GM13976 (cell line): ENCODE results near the gene DDX1.

ENCODE experiments used
- DNase-seq: peaks from one replicate; pipeline ENCODE4 v3.0.0; 2012; ENCODE audit warnings: low spot score
- in situ Hi-C: fragments of 300-500 bp; cut with MboI; formaldehyde crosslinking; loops from one replicate; pipeline ENCODE4 v1.12.0; 2022; ENCODE audit warnings: low sequenced_read_pairs, mixed read lengths, inconsistent platforms; ENCODE audit not compliant: unreplicated experiment
- TF ChIP-seq, protein P1 (sequence below): IDR thresholded peaks from 2 replicates; pipeline ENCODE4 v1.5.1; 2012; ENCODE audit warnings: borderline replicate concordance, mild to moderate bottlenecking; ENCODE audit not compliant: insufficient read depth; ENCODE audit errors: extremely low read depth, missing control alignments, control extremely low read depth

DDX1 gene

GRCh38 chr2:15570104-15570503 is 21.6 kb upstream of the DDX1 start:
- in situ Hi-C loops, result no loop called here
- TF ChIP-seq, protein P1, sequence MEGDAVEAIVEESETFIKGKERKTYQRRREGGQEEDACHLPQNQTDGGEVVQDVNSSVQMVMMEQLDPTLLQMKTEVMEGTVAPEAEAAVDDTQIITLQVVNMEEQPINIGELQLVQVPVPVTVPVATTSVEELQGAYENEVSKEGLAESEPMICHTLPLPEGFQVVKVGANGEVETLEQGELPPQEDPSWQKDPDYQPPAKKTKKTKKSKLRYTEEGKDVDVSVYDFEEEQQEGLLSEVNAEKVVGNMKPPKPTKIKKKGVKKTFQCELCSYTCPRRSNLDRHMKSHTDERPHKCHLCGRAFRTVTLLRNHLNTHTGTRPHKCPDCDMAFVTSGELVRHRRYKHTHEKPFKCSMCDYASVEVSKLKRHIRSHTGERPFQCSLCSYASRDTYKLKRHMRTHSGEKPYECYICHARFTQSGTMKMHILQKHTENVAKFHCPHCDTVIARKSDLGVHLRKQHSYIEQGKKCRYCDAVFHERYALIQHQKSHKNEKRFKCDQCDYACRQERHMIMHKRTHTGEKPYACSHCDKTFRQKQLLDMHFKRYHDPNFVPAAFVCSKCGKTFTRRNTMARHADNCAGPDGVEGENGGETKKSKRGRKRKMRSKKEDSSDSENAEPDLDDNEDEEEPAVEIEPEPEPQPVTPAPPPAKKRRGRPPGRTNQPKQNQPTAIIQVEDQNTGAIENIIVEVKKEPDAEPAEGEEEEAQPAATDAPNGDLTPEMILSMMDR, result no peak
- DNase-seq, result no peak

- in situ Hi-C loops, result no loop called here
Measured at GRCh38 chr2:15571729-15572128, 19.9 kb upstream of the DDX1 start.

GRCh38 chr2:15577071-15577735 is 14.5 kb upstream of the DDX1 start:
- TF ChIP-seq, protein P1, result peak; percentile 84
- in situ Hi-C loops, result loop anchor here (25.0 kb wide), 1 partner anchor 665 kb away; no protein-coding TSS in a partner anchor
- DNase-seq, result peak; percentile 65

More at GRCh38 chr2:15571729-15572128, 19.9 kb upstream of the DDX1 start:
- TF ChIP-seq, protein P1, result no peak
- DNase-seq, result no peak

- DNase-seq, result no peak
- in situ Hi-C loops, result loop anchor here (25.0 kb wide), 1 partner anchor 667 kb away; no protein-coding TSS in a partner anchor
- TF ChIP-seq, protein P1, result no peak
Measured at GRCh38 chr2:15579641-15580040, 12.0 kb upstream of the DDX1 start.

DNA sequence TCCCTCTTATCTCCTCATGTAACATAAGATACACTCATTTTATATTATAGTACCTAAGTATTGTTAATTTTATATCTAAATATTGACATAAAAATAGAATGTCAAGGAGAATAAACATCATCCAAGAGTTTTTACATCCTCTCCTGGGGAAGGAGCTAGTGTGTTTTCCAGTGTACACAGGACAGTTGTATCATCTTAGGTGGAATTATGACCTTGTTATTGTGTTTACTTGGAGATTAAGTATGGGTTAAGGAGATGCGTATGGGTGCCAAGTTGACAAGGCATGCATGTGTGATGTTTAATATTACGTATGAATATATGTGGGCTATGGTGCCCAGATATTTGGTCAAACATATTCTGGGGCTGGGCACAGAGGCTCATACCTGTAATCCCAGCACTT is 11.2 kb upstream of the DDX1 start:
- in situ Hi-C loops, result loop anchor here (25.0 kb wide), 1 partner anchor 668 kb away; no protein-coding TSS in a partner anchor
- DNase-seq, result no peak
- TF ChIP-seq, protein P1, result no peak

DNA sequence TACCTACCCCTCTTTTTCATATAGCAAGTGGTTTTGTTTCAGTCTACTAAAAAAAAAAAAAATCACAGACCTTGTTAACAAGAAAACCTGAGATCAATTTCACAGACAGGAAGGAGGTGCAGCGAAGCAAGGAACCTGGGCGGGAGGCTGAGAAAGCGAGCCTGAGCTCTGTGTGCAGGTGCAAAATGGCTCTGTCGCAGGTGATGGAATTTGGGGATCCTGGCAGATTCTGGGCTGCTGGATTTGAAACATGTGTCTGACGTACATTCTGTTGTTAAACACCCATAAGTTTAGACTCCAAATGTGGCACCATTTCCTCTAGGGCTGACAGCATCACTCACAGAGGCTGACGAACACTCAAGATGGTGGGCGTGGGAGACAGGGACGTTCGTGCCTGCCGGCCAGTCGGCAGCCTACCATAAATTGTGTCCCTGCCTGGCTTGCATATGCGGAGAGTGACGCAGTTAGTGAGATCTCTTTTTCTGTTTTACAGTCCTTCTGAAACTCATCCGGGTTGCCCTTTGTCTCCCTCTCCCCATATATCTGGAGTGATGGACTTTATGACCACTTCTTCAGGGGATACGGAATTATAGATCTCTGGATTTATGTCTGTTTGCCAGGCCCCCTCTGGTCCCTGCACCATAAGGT is 8.8 kb upstream of the DDX1 start:
- TF ChIP-seq, protein P1, result no peak
- in situ Hi-C loops, result loop anchor here (25.0 kb wide), 1 partner anchor 671 kb away; no protein-coding TSS in a partner anchor
- no peak for DNase-seq
